Kidney (tissue), 14 donors: ENCODE data around the gene PHACTR3. TPM values are rescaled to one million over a fixed set of nuclear protein-coding genes. Genes with fewer than 3 reads are reported as not detected.

Experiments used
- DNase-seq, 5 donors: peaks; one replicate each; pipeline ENCODE4 v3.0.0-alpha.2; 2013 to 2020
- FAIRE-seq: peaks from 2 replicates; lab custom pipeline; 2012; peaks lifted over from hg19 to GRCh38; lab: Jason Lieb, UNC
- H3K27ac ChIP-seq, 2 donors: one replicate each; pipeline ENCODE4 v1.7.0; 2013; ENCODE audit warnings: low read depth in 2 of 2, low read length in 2 of 2, inconsistent platforms in 1 of 2
- H3K27me3 ChIP-seq: one replicate; pipeline ENCODE4 v1.7.1; 2013; ENCODE audit warnings: low read length, inconsistent platforms; ENCODE audit not compliant: control insufficient read depth, insufficient read depth
- H3K36me3 ChIP-seq, 3 donors: one replicate each; pipeline versions ENCODE4 v1.7.0 to v1.7.1; 2013; ENCODE audit warnings: low read length in 3 of 3, control low read depth in 1 of 3, inconsistent platforms in 1 of 3; ENCODE audit not compliant: insufficient read depth in 3 of 3, control insufficient read depth in 2 of 3
- H3K4me1 ChIP-seq, 3 donors: one replicate each; pipeline versions ENCODE4 v1.7.0 to v1.7.1; 2013; ENCODE audit warnings: low read length in 3 of 3, inconsistent platforms in 1 of 3, low read depth in 1 of 3; ENCODE audit not compliant: control insufficient read depth in 2 of 3, insufficient read depth in 2 of 3
- H3K4me3 ChIP-seq, 3 donors: one replicate each; pipeline versions ENCODE4 v1.7.0 to v1.8.1; 2013; ENCODE audit warnings: low read length in 3 of 3, control low read depth in 1 of 3, inconsistent platforms in 1 of 3
- H3K9ac ChIP-seq, 3 donors: one replicate each; pipeline versions ENCODE4 v1.7.0 to v1.7.1; 2013; ENCODE audit warnings: low read length in 3 of 3, control low read depth in 1 of 3, inconsistent platforms in 1 of 3
- H3K9me3 ChIP-seq, 3 donors: one replicate each; pipeline versions ENCODE4 v1.7.0 to v1.7.1; 2013; ENCODE audit warnings: low read length in 3 of 3, control low read depth in 1 of 3, inconsistent platforms in 1 of 3; ENCODE audit not compliant: control insufficient read depth in 2 of 3, insufficient read depth in 1 of 3
- CTCF ChIP-seq: IDR thresholded peaks from 3 replicates; pipeline ENCODE4 v1.5.1; 2012; ENCODE audit warnings: mild to moderate bottlenecking, moderate library complexity, borderline replicate concordance; ENCODE audit not compliant: insufficient read depth; ENCODE audit errors: extremely low read depth
- intact Hi-C: fragments of 100-400 bp; cut with DNase I; formaldehyde crosslinking; loops from one replicate; pipeline ENCODE4 v1.11.1; 2022
- polyA plus RNA-seq: library from polyadenylated mRNA; stranded (reverse); fragments of 350-450 nt; fragmentation: Illumina TruSeq; extraction: RNeasy Lipid Tissue Mini Kit (QIAGEN cat#74804); gene quantifications from one replicate; pipeline ENCODE4 v1.2.3, GENCODE V29; 2014; ENCODE audit warnings: low read depth, low replicate concordance; ENCODE audit not compliant: insufficient read depth
- total RNA-seq: library from RNA; stranded (reverse); fragmentation: NEBNext Ultra II Directional; extraction: Animal tissue kit (Norgen Biotek cat#: 25700); gene quantifications from one replicate; pipeline ENCODE4 v1.2.1, GENCODE V29; 2021
- donor health status: control.
- donor health status: control.
- donor health status: control.
- donor health status: control.
- donor health status: control.
- donor health status: DM: yes; HTN: yes; CAD: no.
- donor health status: Normal renal cell carcinoma (clear cell type).

PHACTR3 gene
- total and polyA plus RNA-seq, 2 donors from 2014 or later, result 1.7 to 12.3 TPM

GRCh38 chr20:59790346-59790745, 186.0 kb downstream of the PHACTR3 start:
- DNase-seq (no peak), FAIRE-seq (no peak)
- no peak for TF ChIP-seq CTCF
- Histone ChIP-seq H3K27me3 (no peaks in the 10 kb centered on the region), H3K36me3 (no peaks in the 10 kb centered on the region), H3K9me3 (peaks cover 0 to 9% (median 2%) of the 10 kb centered on the region in 3 donors), H3K27ac (no peak overlapping the region), H3K9ac (no peak overlapping the region), H3K4me3 (no peak overlapping the region), H3K4me1 (no peaks in the 10 kb centered on the region)
- intact Hi-C loops, result no loop called here

- intact Hi-C loops, result no loop called here
- Histone ChIP-seq H3K27ac (no peak overlapping the region), H3K27me3 (no peaks in the 10 kb centered on the region), H3K36me3 (no peaks in the 10 kb centered on the region), H3K4me1 (no peaks in the 10 kb centered on the region), H3K9me3 (peaks cover 0 to 16% (median 2%) of the 10 kb centered on the region in 3 donors), H3K4me3 (no peak overlapping the region), H3K9ac (no peak overlapping the region)
- TF ChIP-seq CTCF, result no peak
- FAIRE-seq (no peak), DNase-seq (no peak)
These were observed 188.0 kb downstream of the PHACTR3 start for GRCh38 chr20:59792300-59792699.

GRCh38 chr20:59794555-59794954, 190.2 kb downstream of the PHACTR3 start:
- Histone ChIP-seq H3K36me3 (no peaks in the 10 kb centered on the region), H3K4me3 (no peak overlapping the region), H3K4me1 (no peaks in the 10 kb centered on the region), H3K27ac (no peak overlapping the region), H3K9me3 (peaks cover 0 to 19% (median 2%) of the 10 kb centered on the region in 3 donors), H3K27me3 (no peaks in the 10 kb centered on the region), H3K9ac (no peak overlapping the region)
- TF ChIP-seq CTCF, result no peak
- FAIRE-seq (no peak), DNase-seq (no peak)
- intact Hi-C loops, result no loop called here

GRCh38 chr20:59800309-59800708, 196.0 kb downstream of the PHACTR3 start:
- Histone ChIP-seq H3K9me3 (peaks cover 0 to 18% (median 0%) of the 10 kb centered on the region in 3 donors), H3K27ac (no peak overlapping the region), H3K4me1 (no peaks in the 10 kb centered on the region), H3K36me3 (no peaks in the 10 kb centered on the region), H3K27me3 (no peaks in the 10 kb centered on the region), H3K9ac (no peak overlapping the region), H3K4me3 (no peak overlapping the region)
- intact Hi-C loops, result no loop called here
- no peak for TF ChIP-seq CTCF
- FAIRE-seq, result no peak
- DNase-seq, result no peak
